ENCODE data around the gene HARBI1. TPM values are rescaled to one million over a fixed set of nuclear protein-coding genes. Genes with fewer than 3 reads are reported as not detected.

Gene HARBI1
- total and polyA plus RNA-seq, 2 of the 4 experiments (the other 2 are of a cell fraction) = 2.7 to 5.2 TPM

GRCh38 chr11:46666516-46666915 is 49.5 kb upstream of the HARBI1 start:
- 80% methylated on average over 2 of the region's 5 CpGs; no CpG with 5 or more reads in 1 of the 2 experiments for WGBS, 2 experiments (ENCODE audit: extremely low coverage in 2 of 2, insufficient read length in 1 of 2)
- Histone ChIP-seq H2BK20ac (ENCODE audit: low read depth, low read length) (no peak overlapping the region), H3K27me3 (ENCODE audit: control insufficient read depth, insufficient read depth, low read length) (no peaks in the 10 kb centered on the region), H4K20me1 (ENCODE audit: insufficient read depth, low read length) (no peaks in the 10 kb centered on the region), H3K9me1 (ENCODE audit: insufficient read depth, low read length) (peaks cover 12% of the 10 kb centered on the region), H2BK5ac (ENCODE audit: low read depth, low read length, poor library complexity, severe bottlenecking) (no peak overlapping the region), H3K79me1 (ENCODE audit: low read depth in 1 of 2, low read length in 2 of 2) (peaks cover 0 to 8% of the 10 kb centered on the region in 2 experiments; a peak in 2 of 4 replicates), H3K4me3 (ENCODE audit: insufficient read depth, low read depth, low read length) (no peak overlapping the region), H3K4ac (ENCODE audit: low read depth, low read length) (no peak overlapping the region), H2AK5ac (ENCODE audit: low read depth, low read length) (no peak overlapping the region), H3K27ac (ENCODE audit: insufficient read depth, low read length) (no peak overlapping the region), H3K56ac (ENCODE audit: extremely low read depth, insufficient read depth, low read length) (no peak overlapping the region), H3K9me3 (ENCODE audit: control insufficient read depth, insufficient read depth, low read length) (no peaks in the 10 kb centered on the region), H2AK9ac (replicated peaks; ENCODE audit: low read depth, low read length, poor library complexity) (no peak overlapping the region), H3K18ac (ENCODE audit: low read depth, low read length) (no peak overlapping the region), H3K36me3 (ENCODE audit: control insufficient read depth, insufficient read depth, low read length) (peaks cover 55% of the 10 kb centered on the region), H2BK15ac (ENCODE audit: low read depth, low read length) (no peak overlapping the region), H4K5ac (ENCODE audit: low read depth, low read length) (no peak overlapping the region), H3K4me2 (ENCODE audit: low read depth, low read length) (no peak overlapping the region), H3K4me1 (ENCODE audit: control insufficient read depth, insufficient read depth, low read length) (peaks cover 5% of the 10 kb centered on the region), H2AFZ (replicated peaks; ENCODE audit: low read length, poor library complexity) (no peak overlapping the region), H3K23ac (ENCODE audit: low read depth, low read length) (no peak overlapping the region), H2BK120ac (ENCODE audit: low read depth, low read length) (no peak overlapping the region), H3K14ac (replicated peaks; ENCODE audit: low read depth, low read length) (no peak overlapping the region), H3K9ac (ENCODE audit: low read depth, low read length) (no peak overlapping the region), H4K8ac (ENCODE audit: low read depth in 2 of 2, low read length in 2 of 2) (no peak overlapping the region), H4K91ac (ENCODE audit: insufficient read depth, low read depth, low read length) (no peak overlapping the region)
- TF ChIP-seq RAD21 (IDR thresholded peaks at IDR 0.05; ENCODE audit: low read length) = no peak
- TF ChIP-seq NFE2L2 (IDR thresholded peaks at IDR 0.05; ENCODE audit: low read depth, low read length) = no peak
- no peak for TF ChIP-seq RFX5 (IDR thresholded peaks at IDR 0.05; ENCODE audit: low read depth, low read length)
- no peak for TF ChIP-seq SMC3 (IDR thresholded peaks at IDR 0.05; ENCODE audit: low read depth, low read length)
- TF ChIP-seq CEBPB (IDR thresholded peaks at IDR 0.05; ENCODE audit: low read depth, low read length) = no peak
- no peak for TF ChIP-seq RCOR1 (IDR thresholded peaks at IDR 0.05; ENCODE audit: insufficient replicate concordance, low read length)
- no peak for TF ChIP-seq MXI1 (IDR thresholded peaks at IDR 0.05; ENCODE audit: borderline replicate concordance, low read depth, low read length)
- TF ChIP-seq MAZ (IDR thresholded peaks at IDR 0.05; ENCODE audit: borderline replicate concordance, low read depth, low read length) = no peak
- no peak for TF ChIP-seq POLR2A (IDR thresholded peaks at IDR 0.05; ENCODE audit: low read depth, low read length)
- TF ChIP-seq ELK1 (IDR thresholded peaks at IDR 0.05; ENCODE audit: borderline replicate concordance, low read depth, low read length) = no peak
- TF ChIP-seq USF2 (IDR thresholded peaks at IDR 0.05; ENCODE audit: low read depth, low read length) = no peak
- TF ChIP-seq CHD1 (IDR thresholded peaks at IDR 0.05; ENCODE audit: low read depth, low read length) = no peak
- TF ChIP-seq CTCF (conservative IDR thresholded peaks at IDR 0.05; ENCODE audit: low read depth, low read length) = no peak
- dilution Hi-C loops (cut with HindIII; ENCODE audit: low sequenced_read_pairs, unreplicated experiment) (no loop called here), in situ Hi-C loops (cut with MboI; ENCODE audit: low sequenced_read_pairs) (no loop called here), intact Hi-C loops (cut with micrococcal nuclease) (no loop called here)
- POLR2A ChIA-PET (ENCODE audit: unreplicated experiment) = no interaction called here
- CTCF ChIA-PET = interaction anchor here (0.5 kb wide), 1 partner anchor 32 kb away, joined by 3 read pairs; no protein-coding TSS in a partner anchor
- ATAC-seq (ENCODE audit: low read depth) = no peak
- DNase-seq = no peak
- no TSS peak for BruUV-seq (replicated peaks)

Measured in IMR-90 (cell line).